WTC11 (cell line): Measurements from ENCODE around the gene NR1H3.

ENCODE experiments used
- AFF4 ChIP-seq: sonication (generic); formaldehyde crosslinking; IDR thresholded peaks from 2 replicates; pipeline ENCODE4 v1.8.1; 2023; ENCODE audit warnings: mild to moderate bottlenecking, missing genetic modification reagents, borderline replicate concordance
- ATF1 ChIP-seq: sonication (generic); formaldehyde crosslinking; IDR thresholded peaks from 2 replicates; pipeline ENCODE4 v1.8.1; 2023; ENCODE audit warnings: mild to moderate bottlenecking, moderate library complexity, missing genetic modification reagents
- CTCF ChIP-seq: fragments of 200-600 bp; IDR thresholded peaks from 2 replicates; pipeline ENCODE4 v1.8.0; 2022; ENCODE audit warnings: antibody characterized with exemption
- ETV6 ChIP-seq: sonication (generic); formaldehyde crosslinking; IDR thresholded peaks from 2 replicates; pipeline ENCODE4 v1.8.1; 2022; ENCODE audit warnings: mild to moderate bottlenecking, missing genetic modification reagents
- NFYB ChIP-seq: sonication (generic); formaldehyde crosslinking; conservative IDR thresholded peaks from 2 replicates; pipeline ENCODE4 v1.8.0; 2022; ENCODE audit warnings: low read depth, missing genetic modification reagents
- USF2 ChIP-seq: sonication (generic); formaldehyde crosslinking; IDR thresholded peaks from 2 replicates; pipeline ENCODE4 v1.8.1; 2023; ENCODE audit warnings: mild to moderate bottlenecking, missing genetic modification reagents, moderate library complexity
- ZNF121 ChIP-seq: sonication (generic); formaldehyde crosslinking; IDR thresholded peaks from 2 replicates; pipeline ENCODE4 v1.8.0; 2023; ENCODE audit warnings: missing genetic modification reagents
- ZNF219 ChIP-seq: sonication (generic); formaldehyde crosslinking; IDR thresholded peaks from 2 replicates; pipeline ENCODE4 v1.8.0; 2023; ENCODE audit warnings: missing genetic modification reagents, mild to moderate bottlenecking, borderline replicate concordance
- ZNF416 ChIP-seq: fragments of 250-450 bp; sonication (Bioruptor Pico); IDR thresholded peaks from 2 replicates; pipeline ENCODE4 v1.9.0; 2021; ENCODE audit warnings: mild to moderate bottlenecking, inconsistent platforms
- TF ChIP-seq, protein P1 (sequence below): sonication (generic); formaldehyde crosslinking; IDR thresholded peaks from 2 replicates; pipeline ENCODE4 v1.8.0; 2022; ENCODE audit warnings: mild to moderate bottlenecking, missing genetic modification reagents
- TF ChIP-seq, protein P2 (sequence below): sonication (generic); formaldehyde crosslinking; conservative IDR thresholded peaks from 2 replicates; pipeline ENCODE4 v1.8.1; 2023; ENCODE audit warnings: mild to moderate bottlenecking, low read depth, missing genetic modification reagents, moderate library complexity
- TF ChIP-seq, protein P3 (sequence below): sonication (generic); formaldehyde crosslinking; IDR thresholded peaks from 2 replicates; pipeline ENCODE4 v1.8.1; 2022; ENCODE audit warnings: mild to moderate bottlenecking, missing genetic modification reagents, moderate library complexity, borderline replicate concordance
- TF ChIP-seq, protein P4 (sequence below): sonication (generic); formaldehyde crosslinking; IDR thresholded peaks from 2 replicates; pipeline ENCODE4 v1.8.1; 2023; ENCODE audit warnings: mild to moderate bottlenecking, missing genetic modification reagents, moderate library complexity

- TF ChIP-seq CTCF, result no peak
- no peak for TF ChIP-seq ZNF416
- TF ChIP-seq ATF1, result no peak
- no peak for TF ChIP-seq AFF4
- TF ChIP-seq, protein P1, sequence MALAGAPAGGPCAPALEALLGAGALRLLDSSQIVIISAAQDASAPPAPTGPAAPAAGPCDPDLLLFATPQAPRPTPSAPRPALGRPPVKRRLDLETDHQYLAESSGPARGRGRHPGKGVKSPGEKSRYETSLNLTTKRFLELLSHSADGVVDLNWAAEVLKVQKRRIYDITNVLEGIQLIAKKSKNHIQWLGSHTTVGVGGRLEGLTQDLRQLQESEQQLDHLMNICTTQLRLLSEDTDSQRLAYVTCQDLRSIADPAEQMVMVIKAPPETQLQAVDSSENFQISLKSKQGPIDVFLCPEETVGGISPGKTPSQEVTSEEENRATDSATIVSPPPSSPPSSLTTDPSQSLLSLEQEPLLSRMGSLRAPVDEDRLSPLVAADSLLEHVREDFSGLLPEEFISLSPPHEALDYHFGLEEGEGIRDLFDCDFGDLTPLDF, result no peak
- no peak for TF ChIP-seq NFYB
- TF ChIP-seq USF2, result no peak
- TF ChIP-seq, protein P2, sequence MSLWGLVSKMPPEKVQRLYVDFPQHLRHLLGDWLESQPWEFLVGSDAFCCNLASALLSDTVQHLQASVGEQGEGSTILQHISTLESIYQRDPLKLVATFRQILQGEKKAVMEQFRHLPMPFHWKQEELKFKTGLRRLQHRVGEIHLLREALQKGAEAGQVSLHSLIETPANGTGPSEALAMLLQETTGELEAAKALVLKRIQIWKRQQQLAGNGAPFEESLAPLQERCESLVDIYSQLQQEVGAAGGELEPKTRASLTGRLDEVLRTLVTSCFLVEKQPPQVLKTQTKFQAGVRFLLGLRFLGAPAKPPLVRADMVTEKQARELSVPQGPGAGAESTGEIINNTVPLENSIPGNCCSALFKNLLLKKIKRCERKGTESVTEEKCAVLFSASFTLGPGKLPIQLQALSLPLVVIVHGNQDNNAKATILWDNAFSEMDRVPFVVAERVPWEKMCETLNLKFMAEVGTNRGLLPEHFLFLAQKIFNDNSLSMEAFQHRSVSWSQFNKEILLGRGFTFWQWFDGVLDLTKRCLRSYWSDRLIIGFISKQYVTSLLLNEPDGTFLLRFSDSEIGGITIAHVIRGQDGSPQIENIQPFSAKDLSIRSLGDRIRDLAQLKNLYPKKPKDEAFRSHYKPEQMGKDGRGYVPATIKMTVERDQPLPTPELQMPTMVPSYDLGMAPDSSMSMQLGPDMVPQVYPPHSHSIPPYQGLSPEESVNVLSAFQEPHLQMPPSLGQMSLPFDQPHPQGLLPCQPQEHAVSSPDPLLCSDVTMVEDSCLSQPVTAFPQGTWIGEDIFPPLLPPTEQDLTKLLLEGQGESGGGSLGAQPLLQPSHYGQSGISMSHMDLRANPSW (CRISPR knock-in tag), result no peak
- TF ChIP-seq, protein P3, sequence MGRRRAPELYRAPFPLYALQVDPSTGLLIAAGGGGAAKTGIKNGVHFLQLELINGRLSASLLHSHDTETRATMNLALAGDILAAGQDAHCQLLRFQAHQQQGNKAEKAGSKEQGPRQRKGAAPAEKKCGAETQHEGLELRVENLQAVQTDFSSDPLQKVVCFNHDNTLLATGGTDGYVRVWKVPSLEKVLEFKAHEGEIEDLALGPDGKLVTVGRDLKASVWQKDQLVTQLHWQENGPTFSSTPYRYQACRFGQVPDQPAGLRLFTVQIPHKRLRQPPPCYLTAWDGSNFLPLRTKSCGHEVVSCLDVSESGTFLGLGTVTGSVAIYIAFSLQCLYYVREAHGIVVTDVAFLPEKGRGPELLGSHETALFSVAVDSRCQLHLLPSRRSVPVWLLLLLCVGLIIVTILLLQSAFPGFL, result no peak
- TF ChIP-seq ZNF121 (CRISPR knock-in tag), result no peak
- TF ChIP-seq ETV6 (CRISPR knock-in tag), result no peak
- TF ChIP-seq ZNF219, result no peak
- TF ChIP-seq, protein P4, sequence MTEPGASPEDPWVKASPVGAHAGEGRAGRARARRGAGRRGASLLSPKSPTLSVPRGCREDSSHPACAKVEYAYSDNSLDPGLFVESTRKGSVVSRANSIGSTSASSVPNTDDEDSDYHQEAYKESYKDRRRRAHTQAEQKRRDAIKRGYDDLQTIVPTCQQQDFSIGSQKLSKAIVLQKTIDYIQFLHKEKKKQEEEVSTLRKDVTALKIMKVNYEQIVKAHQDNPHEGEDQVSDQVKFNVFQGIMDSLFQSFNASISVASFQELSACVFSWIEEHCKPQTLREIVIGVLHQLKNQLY (CRISPR knock-in tag), result no peak
Observed at GRCh38 chr11:47245611-47246357, 12.0 kb upstream of the NR1H3 start.
